NCI-H226 (cell line): ENCODE data around the gene CRKL.
"Not testable (repeated sequence)": the region's sequence is repeated elsewhere in the genome, so short reads cannot be mapped to it uniquely, and the experiment has no call there.

Experiments used
- DNase-seq: peaks from one replicate; pipeline ENCODE4 v3.0.0-alpha.2; 2015

Gene CRKL

DNA sequence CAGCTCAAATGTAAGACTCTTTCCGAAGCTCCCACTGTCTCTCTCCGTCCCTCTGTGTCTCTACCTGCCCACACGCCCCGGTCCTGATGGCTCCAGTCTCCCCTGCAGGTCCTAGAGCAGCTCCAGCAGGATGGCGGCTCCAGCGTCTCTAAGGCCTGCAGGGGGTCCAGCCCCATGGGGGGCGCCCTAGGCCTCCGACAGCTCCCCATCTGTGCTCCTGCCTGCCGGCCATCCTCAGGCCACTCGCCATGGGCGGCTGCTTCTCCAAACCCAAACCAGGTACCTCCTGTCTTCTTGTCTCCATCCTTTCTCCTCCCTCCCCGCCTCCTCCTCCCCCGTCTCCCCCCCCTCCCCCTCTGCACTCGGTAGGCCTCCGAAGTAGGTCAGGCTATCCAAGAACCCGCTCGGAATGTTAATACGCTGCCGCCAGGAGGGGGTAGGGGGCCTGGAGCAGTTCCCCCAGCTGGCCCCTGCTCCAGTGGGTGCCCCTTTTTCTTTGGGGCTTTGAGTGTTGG, 50.5 kb downstream of the CRKL start:
- no peak for DNase-seq

- no peak for DNase-seq
Measured at GRCh38 chr22:20968281-20968977, 51.2 kb downstream of the CRKL start.

DNA sequence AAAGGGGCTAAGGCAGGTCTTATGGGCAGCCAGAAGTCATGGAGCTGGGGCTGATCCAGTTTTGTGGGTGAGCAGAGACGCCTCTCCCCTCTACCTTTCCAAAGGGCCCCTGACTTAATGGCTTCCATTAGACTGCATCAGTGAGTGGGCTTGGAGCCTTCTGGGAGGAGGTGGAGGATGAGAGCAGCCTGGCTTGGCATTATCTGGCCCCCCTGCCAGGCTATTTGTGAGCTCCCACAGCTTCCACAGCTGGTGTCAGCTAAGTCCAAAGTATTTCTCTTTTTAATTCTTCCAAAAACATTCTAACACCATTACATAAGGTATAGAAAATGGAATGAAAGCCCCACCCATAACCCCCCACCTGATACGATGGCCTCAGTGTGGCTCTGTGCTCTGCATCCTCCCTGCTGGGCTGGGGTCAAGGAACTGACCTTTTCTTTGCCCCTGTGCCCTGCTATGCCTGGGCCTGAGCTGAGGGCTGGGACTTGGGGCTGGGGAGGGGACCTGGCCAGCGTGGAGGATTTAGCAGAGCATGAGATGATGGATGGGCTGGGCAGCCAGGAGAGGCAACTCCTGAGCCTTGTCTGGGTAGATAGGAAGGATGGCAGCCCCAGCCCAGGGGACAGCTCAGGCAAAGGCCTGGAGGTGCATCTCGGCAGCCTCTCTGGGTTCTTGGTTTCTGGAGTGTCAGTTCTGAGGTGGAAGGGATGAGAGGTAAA, 53.9 kb downstream of the CRKL start:
- no peak for DNase-seq

- not testable (repeated sequence) for DNase-seq
Measured at GRCh38 chr22:20972014-20972694, 54.9 kb downstream of the CRKL start.

GRCh38 chr22:20972933-20973577, 55.8 kb downstream of the CRKL start:
- DNase-seq: no peak

GRCh38 chr22:20973634-20974286, 56.6 kb downstream of the CRKL start:
- no peak for DNase-seq

- DNase-seq: no peak
Measured at GRCh38 chr22:20974336-20974955, 57.2 kb downstream of the CRKL start.

DNA sequence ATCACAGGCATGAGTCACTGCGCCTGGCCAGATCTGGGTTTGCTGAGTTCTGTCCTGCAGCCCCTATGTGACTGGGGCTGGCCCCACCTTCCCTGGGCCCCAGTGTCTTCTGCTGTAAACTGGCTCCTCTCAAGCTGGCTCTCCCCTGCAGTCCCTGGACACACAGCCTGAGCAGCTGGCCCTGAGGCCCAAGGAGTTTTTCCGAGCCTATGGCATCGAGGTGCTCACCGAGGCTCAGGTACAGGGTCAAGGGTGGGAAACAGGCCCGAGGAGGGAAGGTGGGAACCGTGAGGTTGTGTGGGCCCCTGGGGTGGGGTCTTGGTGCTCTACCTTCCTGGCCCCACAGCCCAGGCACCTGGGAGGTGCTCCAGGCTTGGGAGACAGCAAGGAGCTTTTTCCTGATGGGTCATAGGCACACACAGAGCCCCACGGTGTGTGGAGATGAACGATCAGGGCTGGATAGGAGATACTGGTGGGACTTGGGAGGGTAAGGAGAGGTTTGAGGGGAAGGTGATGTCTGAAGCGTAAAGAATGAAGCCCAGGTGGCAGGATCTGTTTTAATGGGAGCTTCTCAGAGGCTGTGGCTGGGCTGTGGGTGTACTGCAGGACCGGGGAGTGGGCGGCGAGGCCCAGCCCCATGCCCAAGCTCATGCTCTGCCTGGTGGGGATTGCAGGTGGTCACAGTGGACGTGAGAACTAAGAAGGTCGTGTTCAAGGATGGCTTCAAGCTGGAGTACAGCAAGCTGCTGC, 58.5 kb downstream of the CRKL start:
- DNase-seq: no peak

DNA sequence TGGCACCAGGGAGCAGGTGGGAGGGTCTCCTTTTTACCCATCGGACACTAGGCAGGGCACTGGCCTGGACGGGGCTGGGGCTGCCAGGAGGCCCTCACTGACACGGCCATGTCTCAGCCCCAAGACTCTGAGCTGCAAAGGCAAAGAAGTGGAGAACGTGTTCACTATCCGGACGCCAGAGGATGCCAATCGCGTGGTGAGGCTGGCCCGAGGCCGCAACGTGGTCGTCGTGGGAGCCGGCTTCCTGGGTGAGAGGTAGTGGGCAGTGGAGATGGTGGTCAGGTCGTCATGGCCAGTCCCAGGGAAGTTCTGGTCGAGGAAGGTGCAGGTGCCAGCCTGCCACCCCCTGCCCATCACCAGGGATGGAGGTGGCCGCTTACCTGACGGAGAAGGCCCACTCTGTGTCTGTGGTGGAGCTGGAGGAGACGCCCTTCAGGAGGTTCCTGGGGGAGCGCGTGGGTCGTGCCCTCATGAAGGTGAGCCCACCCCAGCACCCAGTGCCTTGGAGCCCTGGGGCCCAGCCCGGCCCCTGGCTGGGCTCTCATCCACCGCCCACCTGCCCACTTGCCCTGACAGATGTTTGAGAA, 59.2 kb downstream of the CRKL start:
- DNase-seq: no peak

GRCh38 chr22:20977019-20977418, 59.8 kb downstream of the CRKL start:
- DNase-seq: no peak

GRCh38 chr22:20977516-20978170, 60.4 kb downstream of the CRKL start:
- no peak for DNase-seq

GRCh38 chr22:20978419-20978818, 61.2 kb downstream of the CRKL start:
- DNase-seq: no peak

- DNase-seq: no peak
Measured at GRCh38 chr22:20979243-20979809, 62.1 kb downstream of the CRKL start.

GRCh38 chr22:20979940-20980453, 62.8 kb downstream of the CRKL start:
- DNase-seq: no peak

DNA sequence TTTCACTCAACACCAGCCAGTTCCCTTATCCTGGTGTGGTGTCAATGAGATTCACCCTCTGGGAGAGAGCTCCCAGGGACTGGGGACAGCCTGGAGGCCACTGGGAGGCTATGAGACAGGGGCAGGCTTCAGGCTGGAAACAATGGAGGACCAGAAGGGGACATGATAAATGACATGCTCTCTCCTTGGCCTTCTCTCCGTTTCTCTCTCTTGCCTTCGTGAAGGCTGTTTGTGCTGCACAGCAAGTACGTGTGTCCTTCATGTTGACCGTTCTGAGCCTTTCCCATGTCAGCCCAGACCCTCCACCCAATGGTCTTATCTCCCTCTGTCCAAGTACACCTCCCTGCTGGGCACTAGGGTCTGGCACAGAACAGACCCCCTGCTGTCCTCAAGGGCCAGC, 63.3 kb downstream of the CRKL start:
- no peak for DNase-seq

DNA sequence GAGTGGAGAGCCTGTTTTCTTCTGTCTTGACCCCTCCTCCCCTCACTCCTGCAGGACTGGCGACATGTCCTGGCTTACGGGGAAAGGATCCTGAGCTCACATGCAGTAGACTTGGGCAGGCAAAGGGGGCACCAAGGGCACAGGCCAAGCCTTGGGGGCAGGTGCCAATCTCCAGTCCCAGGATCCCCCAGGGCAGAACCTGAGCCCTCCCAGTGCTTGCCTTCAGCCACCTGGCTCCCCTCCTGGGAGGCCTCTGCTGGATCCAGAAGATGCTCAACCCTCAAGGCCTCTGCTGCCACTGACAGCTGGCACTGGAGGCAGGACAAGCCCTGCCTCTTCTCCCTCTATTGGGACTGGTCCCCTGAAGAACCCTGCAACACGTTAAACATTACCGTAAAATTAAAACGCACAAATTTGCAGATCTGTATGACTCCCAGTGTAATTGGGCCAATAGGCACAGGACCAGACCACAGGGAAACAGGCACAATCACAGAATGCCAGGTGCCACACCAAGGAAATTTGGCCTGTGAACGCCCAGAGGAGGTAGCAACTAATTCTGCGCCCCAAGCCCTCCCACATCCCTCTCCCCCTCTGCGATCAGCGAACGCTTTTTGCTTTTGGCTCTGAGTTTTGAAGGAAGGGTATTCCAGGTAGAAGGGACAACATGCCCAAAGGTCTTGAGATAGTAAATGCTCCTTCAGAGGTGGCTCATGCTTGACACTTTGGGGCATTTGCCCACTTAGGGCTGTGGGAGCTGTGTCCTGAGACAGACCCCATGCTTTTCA, 63.9 kb downstream of the CRKL start:
- no peak for DNase-seq

DNA sequence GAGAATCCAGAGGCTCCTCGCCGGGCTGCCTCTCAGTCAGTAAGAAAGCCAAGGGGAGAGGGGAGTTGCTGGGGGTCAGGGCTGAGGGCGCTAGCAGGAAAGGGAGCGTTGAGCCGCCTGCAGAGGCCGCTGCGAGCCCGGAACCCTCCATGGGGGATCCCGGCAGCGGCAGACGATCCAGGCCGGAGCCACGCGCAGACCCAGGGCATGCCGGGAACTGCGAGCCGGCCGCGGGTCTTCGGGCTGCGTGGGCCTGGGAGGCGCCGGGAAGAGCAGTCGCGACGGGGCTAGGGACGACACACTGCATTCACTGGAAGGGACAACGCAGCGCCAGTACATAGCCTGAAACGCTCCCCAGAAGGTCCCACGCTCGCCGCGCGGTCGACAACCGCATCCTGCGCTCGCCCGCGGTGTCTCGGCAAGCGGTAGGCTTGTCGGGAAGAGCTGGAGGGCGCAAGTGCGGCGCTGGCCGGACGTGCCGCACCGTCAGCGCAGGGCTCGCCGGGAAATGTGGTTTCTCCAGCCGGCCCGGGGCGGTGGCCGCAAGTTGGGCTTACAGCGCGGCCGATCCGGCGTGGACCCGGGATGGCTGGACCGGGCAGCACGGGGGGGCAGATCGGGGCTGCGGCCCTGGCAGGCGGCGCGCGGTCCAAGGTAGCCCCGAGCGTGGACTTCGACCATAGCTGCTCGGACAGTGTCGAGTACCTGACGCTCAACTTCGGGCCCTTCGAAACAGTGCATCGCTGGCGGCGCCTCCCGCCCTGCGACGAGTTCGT, 64.8 kb downstream of the CRKL start, which contains the start of gene LZTR1:
Gene LZTR1 (plus strand): TSS at position 511 of the 776 bp plus-strand sequence. CDS start 75 bp downstream, at position 586.
- DNase-seq: peak; percentile 61

DNA sequence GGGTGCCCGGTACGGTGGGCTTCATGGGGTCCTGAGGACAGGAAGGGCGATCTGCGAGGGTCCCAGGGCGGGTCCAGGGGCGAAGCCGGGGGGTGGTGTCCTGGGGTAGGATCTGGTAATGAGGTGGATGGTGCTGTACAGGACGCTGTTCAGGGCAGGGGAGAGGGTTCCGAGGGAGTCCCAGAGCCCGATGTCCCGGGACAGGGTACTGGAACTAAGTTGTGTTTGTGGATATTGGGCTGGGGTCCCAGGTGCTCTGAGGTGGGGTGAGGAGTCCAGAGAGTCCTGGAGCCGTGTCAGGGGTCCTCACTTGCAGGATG, 65.3 kb downstream of the CRKL start:
- no peak for DNase-seq
